ENCODE results near the gene FAM222A.

The FAM222A gene

GRCh38 chr12:109807954-109808643 lies 94.5 kb downstream of the FAM222A start:
- DNase-seq, result no peak

GRCh38 chr12:109808876-109809646 lies 95.4 kb downstream of the FAM222A start:
- no peak for DNase-seq

GRCh38 chr12:109810954-109811623 lies 97.5 kb downstream of the FAM222A start:
- no peak for DNase-seq

GRCh38 chr12:109811624-109811995 lies 98.0 kb downstream of the FAM222A start:
- no peak for DNase-seq

GRCh38 chr12:109813810-109814416 lies 100.3 kb downstream of the FAM222A start:
- DNase-seq, result no peak

- DNase-seq, result no peak
Observed at GRCh38 chr12:109814600-109815150, 101.0 kb downstream of the FAM222A start.

- no peak for DNase-seq
Observed at GRCh38 chr12:109815225-109815624, 101.6 kb downstream of the FAM222A start.

- no peak for DNase-seq
Observed at GRCh38 chr12:109815757-109816617, 102.4 kb downstream of the FAM222A start.

- DNase-seq, result no peak
Observed at GRCh38 chr12:109816870-109817269, 103.2 kb downstream of the FAM222A start.

- DNase-seq, result peak in 1 of 3 donors; percentile 36
Observed at GRCh38 chr12:109817627-109818231, 104.1 kb downstream of the FAM222A start.

- no peak for DNase-seq
Observed at GRCh38 chr12:109818253-109818652, 104.6 kb downstream of the FAM222A start.

GRCh38 chr12:109818905-109819500 lies 105.4 kb downstream of the FAM222A start:
- DNase-seq, result no peak

Measured in suppressor macrophage treated with lipopolysaccharide for 1 hour (primary cell).